ENCODE results near the gene LAIR2. TPM values are rescaled to one million over a fixed set of nuclear protein-coding genes. Genes with fewer than 3 reads are reported as not detected.

LAIR2 gene
- total RNA-seq, 1 experiment from 2014 or later: not detected

GRCh38 chr19:54462655-54463530, 39.7 kb upstream of the LAIR2 start (continued):
- TF ChIP-seq ATF3 (IDR thresholded peaks at IDR 0.05) (no peak), CBX3 (IDR thresholded peaks at IDR 0.05; ENCODE audit: low read depth) (no peak), ZNF274 (IDR thresholded peaks at IDR 0.05; ENCODE audit: low read depth, low read length) (no peak), POLR2A (IDR thresholded peaks at IDR 0.05; ENCODE audit: borderline replicate concordance, extremely low read depth, insufficient read depth, insufficient read length) (no peak), EGR1 (IDR thresholded peaks at IDR 0.05; ENCODE audit: low read depth) (no peak), POLR2AphosphoS5 (IDR thresholded peaks at IDR 0.05; ENCODE audit: low read depth, low read length) (peak; percentile 59)

- Histone ChIP-seq H3K4me2 (ENCODE audit: low read length) (peak within 1 kb of the TSS; percentile 97), H3K9me2 (ENCODE audit: insufficient read depth) (no peaks in the 10 kb centered on the region), H2AFZ (ENCODE audit: low read depth, low read length, poor library complexity, severe bottlenecking) (no peak within 1 kb of the TSS), H3K27me3 (ENCODE audit: insufficient read depth, low read length) (no peaks in the 10 kb centered on the region), H3K9ac (ENCODE audit: low read length) (peak within 1 kb of the TSS; percentile 96), H3K4me3 (replicated peaks in 1 of 2; ENCODE audit: low read depth in 1 of 2, low read length in 2 of 2) (peak within 1 kb of the TSS; percentile 61 to 83), H3K27ac (ENCODE audit: low read depth, low read length) (peak within 1 kb of the TSS; percentile 99), H4K20me1 (ENCODE audit: insufficient read depth) (no peaks in the 10 kb centered on the region), H3K9me3 (ENCODE audit: control insufficient read depth in 1 of 2, insufficient read depth in 1 of 2, low read depth in 1 of 2, low read length in 2 of 2) (no peaks in the 10 kb centered on the region), H3K36me3 (ENCODE audit: control insufficient read depth in 1 of 2, insufficient read depth in 2 of 2, low read length in 2 of 2) (peaks cover 15 to 17% of the 10 kb centered on the region in 2 experiments; a peak in 3 of 4 replicates), H3K4me1 (ENCODE audit: control insufficient read depth in 1 of 2, insufficient read depth in 2 of 2, low read length in 2 of 2) (peaks cover 7 to 26% of the 10 kb centered on the region in 2 experiments; a peak in 3 of 4 replicates), H3K79me2 (ENCODE audit: insufficient read depth, low read length) (peaks cover 38% of the 10 kb centered on the region)
- RAD21 ChIA-PET (ENCODE audit: low non-redundant PET in 1 of 2, low total read pairs in 2 of 2, uncharacterized antibody in 2 of 2, unreplicated experiment in 2 of 2): no interaction called here
- POLR2A ChIA-PET: interaction anchor here (0.6 to 1.9 kb wide), 8 partner anchors 9 to 626 kb away, joined by 3 to 17 read pairs (median 4); partner anchors contain the start of genes CDC42EP5 and LENG8
- DNase-seq (ENCODE audit: low read depth, low spot score) (peak; percentile 99), ATAC-seq (peak; percentile 60)
- TF ChIP-seq ZNF274 (IDR thresholded peaks at IDR 0.05; ENCODE audit: low read depth, low read length) (no peak), MAX (IDR thresholded peaks at IDR 0.05) (peak; percentile 57; the same call in 1 of the 2 replicates), SP1 (IDR thresholded peaks at IDR 0.05; ENCODE audit: low read depth) (peak; percentile 71; the same call in 1 of the 2 replicates), TCF7L2 (IDR thresholded peaks at IDR 0.05; ENCODE audit: borderline replicate concordance, extremely low read depth, insufficient read depth, insufficient read length) (no peak), SIN3A (IDR thresholded peaks at IDR 0.05; ENCODE audit: low read depth) (0 out of 2 replicates have a peak, but pooled peaks have one; percentile 16), POLR2AphosphoS5 (IDR thresholded peaks at IDR 0.05; ENCODE audit: low read depth, low read length) (peak; percentile 96), POLR2A (IDR thresholded peaks at IDR 0.05; ENCODE audit: borderline replicate concordance, extremely low read depth, insufficient read depth, insufficient read length) (peak; percentile 84), ZFX (IDR thresholded peaks at IDR 0.05) (peak; percentile 91), ZBTB33 (IDR thresholded peaks at IDR 0.05; ENCODE audit: extremely low read depth, insufficient replicate concordance, low read length) (no peak), ELF1 (IDR thresholded peaks at IDR 0.05; ENCODE audit: borderline replicate concordance, low read depth) (no peak; the same call in 1 of the 2 replicates), EZH2phosphoT487 (IDR thresholded peaks at IDR 0.05; ENCODE audit: borderline replicate concordance) (no peak)
- CTCF ChIA-PET: interaction anchor here (1.0 to 1.6 kb wide), 2 partner anchors 14 to 15 kb away, joined by 5 to 8 read pairs; partner anchors contain the start of gene LENG8
- BruUV-seq (replicated peaks): no TSS peak
- intact Hi-C loops (cut with micrococcal nuclease): loop anchor here (1.0 kb wide), 1 partner anchor 14 kb away; the partner anchor contains the start of gene LENG8
Observed at GRCh38 chr19:54463531-54464043, 39.0 kb upstream of the LAIR2 start, which contains the start of gene LENG9. LENG9 (minus strand) TSS chr19:54463778; CDS start chr19:54463526, 252 bp downstream.

Measured in HCT116 (cell line).